GM18861 (cell line): Measurements from ENCODE around the gene COPE.
"Not testable (repeated sequence)": the region's sequence is repeated elsewhere in the genome, so short reads cannot be mapped to it uniquely, and the experiment has no call there.

Experiments
- ATAC-seq: cut with Tn5 transposase; IDR thresholded peaks from one replicate; pipeline ENCODE4 v1.9.1; 2021; ENCODE audit not compliant: unreplicated experiment

COPE gene

GRCh38 chr19:18940769-18941627 is 21.8 kb upstream of the COPE start, which contains the start of gene HOMER3:
Gene HOMER3, minus strand, starts transcription at chr19:18941217. Its CDS starts 2,235 bp downstream, at chr19:18938982.
- no peak for ATAC-seq

DNA sequence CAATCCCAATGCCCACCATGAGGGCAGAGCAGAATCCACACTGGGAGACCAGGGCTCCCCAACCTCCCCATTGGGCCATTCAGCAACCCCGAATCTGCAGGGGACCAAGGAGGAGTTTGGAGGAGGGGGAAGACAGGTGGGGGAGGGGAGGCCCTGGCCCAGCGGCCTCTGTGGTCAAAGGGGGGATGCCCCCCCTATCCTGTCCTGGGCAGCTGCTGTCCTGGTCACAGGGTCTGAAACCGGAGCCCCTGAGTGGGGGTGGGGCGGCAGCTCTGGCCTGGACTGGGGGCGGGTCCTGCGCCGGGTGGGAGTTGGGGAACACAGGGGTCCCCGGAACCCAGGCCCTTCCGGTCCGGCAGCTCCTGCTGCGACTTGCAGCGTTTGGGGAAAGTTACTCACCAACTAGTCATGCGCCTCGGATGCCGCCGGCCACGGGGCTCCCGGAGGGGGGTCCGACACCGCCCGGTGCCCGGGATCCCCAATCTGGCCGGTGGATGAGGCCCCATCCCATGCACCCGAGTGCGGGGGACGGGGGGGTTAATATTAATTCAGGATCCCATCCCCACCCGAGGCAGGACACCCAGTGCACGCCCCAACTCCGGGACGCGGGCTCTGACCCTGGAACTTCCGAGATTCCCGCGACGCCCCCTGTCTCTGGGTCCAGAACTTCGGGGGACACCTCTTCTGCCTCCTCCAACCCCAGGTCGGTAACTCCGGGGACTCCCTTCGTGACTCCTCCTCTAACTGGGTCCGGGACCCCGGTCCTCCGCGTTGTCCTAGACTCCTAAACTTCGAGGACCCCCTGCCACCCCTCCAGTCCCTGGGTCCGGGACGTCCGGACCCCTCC is 21.0 kb upstream of the COPE start:
- no peak for ATAC-seq

- no peak for ATAC-seq
Measured at GRCh38 chr19:18939163-18939562, 20.0 kb upstream of the COPE start.

DNA sequence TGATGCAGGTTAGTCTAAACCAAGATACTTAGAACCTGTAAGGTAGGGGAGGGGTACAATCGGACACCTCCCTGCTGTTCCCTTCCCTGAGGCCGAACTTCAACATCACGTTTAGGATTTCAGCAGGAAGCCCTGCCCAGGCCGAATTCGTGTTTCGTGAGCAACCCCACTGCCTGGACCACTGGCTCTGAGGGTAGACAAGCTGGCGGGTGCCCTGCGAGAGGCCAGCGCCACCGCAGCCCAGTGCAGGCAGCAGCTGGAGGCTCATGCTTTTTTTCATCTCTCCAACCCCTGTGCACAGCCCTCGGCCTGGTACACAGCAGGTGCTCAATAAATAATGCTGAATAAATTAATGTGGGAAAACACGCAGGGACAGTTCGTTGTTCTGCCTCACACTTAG is 14.1 kb upstream of the COPE start:
- ATAC-seq, result no peak

- no peak for ATAC-seq
Measured at GRCh38 chr19:18932216-18932841, 13.1 kb upstream of the COPE start.

DNA sequence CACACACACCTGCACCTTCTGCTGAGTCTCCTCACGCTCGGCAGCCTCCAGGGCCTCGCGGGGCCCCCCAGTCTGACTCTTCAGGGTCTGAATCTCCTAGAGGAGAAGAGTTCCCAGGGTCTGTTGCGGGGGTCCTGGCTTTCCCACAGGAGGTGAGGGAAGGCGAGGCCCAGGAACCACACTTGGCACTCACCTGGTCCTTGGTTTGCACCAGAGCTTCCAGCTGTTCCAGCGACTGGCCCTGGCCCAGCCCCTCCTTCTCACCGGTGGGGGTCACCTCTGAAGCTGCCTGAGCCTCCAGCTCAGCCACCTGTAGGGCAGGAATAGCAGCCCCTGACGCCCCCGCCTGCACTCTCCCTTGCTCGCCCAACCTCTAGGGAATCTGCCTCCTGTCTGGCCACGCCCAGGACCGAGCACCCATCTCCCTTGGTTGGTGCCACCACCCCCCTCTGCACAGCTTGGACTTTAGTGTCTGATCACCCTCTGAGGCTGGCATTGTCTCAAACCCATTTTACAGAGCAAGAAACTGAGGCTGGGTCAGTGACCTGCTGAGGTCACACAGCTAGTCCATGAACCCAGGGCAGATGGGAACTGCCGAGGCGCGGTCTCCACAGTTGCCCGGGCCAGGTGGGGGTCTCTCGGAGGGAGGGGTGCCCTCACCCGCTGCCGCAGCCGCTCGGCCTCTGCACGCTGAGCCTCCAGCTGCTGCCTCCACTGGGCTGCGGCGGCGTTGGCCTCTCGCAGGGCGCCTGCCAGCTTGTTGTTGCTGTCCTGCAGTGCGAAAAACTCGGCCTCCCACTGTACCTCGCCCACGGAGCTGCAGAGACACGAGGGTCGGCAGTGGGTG is 12.4 kb upstream of the COPE start:
- no peak for ATAC-seq

GRCh38 chr19:18929311-18929710 is 10.1 kb upstream of the COPE start:
- no peak for ATAC-seq

DNA sequence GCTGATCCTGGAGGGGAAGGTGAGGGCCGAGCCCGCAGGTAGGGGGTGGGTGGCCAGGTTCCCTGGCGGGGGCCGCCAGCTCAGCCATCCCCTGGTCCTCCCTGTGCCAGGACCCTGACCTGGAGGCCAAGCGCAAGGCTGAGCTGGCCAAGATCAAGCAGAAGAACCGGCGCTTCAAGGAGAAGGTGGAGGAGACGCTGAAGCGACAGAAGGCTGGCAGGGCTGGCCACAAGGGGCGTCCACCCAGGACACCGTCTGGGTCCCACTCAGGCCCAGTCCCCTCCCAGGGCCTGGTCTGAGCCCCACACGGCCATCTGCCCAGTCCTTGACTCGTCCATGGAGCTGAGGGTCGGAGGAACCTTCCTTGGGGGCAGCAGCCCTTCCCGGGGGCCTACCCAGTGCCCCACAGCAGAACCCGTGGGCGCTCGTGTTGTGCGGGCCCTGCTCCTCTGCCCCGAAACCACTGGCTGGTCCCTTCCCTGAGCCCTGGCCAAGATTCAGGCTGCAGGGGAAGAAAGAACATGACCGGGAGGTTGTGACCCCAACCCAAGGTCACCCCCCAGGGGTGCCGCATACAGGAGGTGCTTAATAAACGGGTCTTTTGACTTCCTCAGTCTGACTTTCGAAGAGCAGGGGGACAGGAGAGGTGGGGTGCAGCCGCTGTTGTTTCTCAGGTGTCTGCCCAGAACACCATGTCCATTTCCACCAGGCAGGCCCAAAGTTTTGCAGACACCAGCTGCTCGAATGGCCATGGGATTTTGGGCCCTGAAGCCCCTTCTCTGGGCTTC is 9.0 kb upstream of the COPE start:
- no peak for ATAC-seq

DNA sequence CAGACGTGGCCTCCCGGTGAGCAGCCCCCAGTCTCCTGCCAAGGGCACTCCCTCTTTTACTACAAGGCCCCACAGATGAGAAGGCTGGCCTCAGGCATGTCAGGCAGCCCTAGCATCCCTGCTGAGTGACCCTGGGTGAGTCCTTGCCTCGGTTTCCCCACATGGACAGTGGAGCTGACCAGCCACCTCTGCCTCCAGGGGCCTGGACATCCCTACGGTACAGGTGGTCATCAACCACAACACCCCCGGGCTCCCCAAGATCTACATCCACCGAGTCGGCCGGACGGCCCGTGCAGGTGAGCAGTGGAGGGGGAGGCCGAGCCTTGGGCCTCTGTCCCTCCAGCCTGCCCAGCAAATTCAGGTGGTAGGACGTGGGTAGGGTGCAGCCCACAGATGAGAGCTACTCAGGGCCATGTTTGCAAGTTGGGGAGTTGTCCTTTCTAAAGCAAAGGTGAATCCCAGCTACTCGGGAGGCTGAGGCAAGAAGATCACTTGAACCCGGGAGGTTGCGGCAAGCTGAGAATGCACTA is 5.6 kb upstream of the COPE start:
- no peak for ATAC-seq

- ATAC-seq, result no peak
Measured at GRCh38 chr19:18922228-18922985, 3.2 kb upstream of the COPE start.

DNA sequence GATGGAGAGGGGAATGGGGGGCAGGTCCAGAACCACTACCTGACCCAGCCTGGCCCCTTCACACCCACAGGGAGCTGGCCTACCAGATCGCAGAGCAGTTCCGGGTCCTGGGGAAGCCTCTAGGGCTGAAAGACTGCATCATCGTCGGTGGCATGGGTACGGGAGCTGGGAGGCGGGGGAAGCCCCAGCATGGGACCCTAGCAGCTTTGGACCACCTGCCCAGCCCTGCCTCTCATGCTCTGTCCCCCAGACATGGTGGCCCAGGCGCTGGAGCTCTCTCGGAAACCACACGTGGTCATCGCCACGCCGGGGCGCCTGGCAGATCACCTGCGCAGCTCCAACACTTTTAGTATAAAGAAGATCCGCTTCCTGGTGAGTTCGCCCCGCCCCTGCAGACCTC is 2.4 kb upstream of the COPE start:
- ATAC-seq, result no peak

GRCh38 chr19:18920400-18920799 is 1.2 kb upstream of the COPE start:
- ATAC-seq, result no peak

DNA sequence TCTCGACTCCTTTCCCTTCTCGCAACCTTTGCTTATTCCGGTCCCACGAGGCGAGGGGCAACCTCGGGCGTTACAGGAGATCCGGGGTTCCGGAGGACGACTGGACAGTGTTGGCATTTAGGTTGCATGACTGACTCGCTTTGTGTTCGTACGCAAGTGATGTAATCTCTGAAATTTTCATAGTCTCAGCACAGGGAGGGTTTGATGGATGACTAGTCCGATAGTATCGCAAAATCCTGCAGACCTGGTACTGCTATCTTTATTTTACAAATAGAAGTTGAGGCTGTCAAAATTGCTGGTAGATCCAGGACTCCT is 670 bp upstream of the COPE start:
- no peak for ATAC-seq

DNA sequence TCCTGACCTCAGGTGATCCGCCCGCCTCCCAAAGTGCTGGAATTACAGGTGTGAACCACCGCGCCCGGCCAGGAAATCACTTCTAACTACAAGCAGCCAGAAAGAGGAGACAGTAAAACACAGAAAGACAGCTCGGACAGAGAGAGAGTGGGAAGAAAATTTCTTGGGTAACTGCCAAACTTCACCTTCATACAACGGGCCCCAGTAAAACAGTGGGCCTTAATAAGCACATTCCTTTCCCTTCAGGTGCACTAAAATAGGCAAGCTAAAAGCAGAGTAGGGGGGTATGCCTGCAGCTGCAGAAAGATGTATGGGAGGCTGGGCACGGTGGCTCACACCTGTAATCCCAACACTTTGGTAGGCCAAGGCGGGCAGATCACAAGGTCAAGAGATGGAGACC is 1.6 kb downstream of the COPE start:
- not testable (repeated sequence) for ATAC-seq

GRCh38 chr19:18915639-18916038 is 3.5 kb downstream of the COPE start:
- ATAC-seq, result no peak

DNA sequence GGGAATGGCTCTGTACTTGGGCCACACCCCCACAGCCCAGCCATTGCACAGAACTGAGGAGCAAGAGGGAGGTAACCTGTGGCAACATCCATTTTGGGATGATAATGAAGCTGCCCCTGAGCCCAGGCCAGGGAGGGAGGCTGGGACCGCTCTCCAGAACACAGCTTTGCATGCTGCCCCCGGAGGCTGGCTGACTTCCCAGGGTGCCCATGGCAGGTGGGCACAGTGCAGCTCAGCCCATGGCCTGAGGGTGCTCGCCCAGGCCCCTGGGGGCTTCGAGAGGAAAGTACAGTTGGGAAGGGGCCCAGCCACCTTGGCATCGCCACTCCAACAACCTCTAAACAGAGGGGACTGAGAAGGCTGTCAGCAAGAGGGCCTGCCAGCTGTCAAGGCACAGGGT is 5.7 kb downstream of the COPE start:
- no peak for ATAC-seq

- ATAC-seq, result no peak
Measured at GRCh38 chr19:18912933-18913332, 6.3 kb downstream of the COPE start.

- no peak for ATAC-seq
Measured at GRCh38 chr19:18910801-18911436, 8.3 kb downstream of the COPE start.

DNA sequence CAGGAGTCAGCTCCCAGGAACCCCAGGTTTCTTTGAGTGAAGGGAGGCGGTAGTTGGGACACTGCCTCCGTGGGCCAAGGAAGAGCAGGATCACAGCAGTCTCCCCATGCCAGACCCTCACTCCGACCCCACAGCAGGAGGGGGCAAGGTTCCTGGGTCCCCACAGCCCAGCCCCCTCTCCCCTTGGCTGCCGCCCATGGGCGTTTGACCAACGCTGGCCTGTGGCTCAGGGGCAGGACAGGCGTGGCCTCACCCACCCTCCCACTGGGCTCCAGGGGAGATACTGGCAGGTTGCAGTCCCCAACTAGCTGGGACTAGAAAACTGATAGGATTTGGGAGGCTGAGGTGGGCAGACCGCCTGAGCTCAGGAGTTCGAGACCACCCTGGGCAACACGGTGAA is 9.2 kb downstream of the COPE start:
- no peak for ATAC-seq
